IMR-90 (cell line): ENCODE results near the gene IQCK. TPM values are rescaled to one million over a fixed set of nuclear protein-coding genes. Genes with fewer than 3 reads are reported as not detected.

Source experiments
- ATAC-seq: fragments of 200-7000 bp; cut with Tn5 transposase; 2 replicates; pipeline ENCODE4 v1.9.1; 2020; ENCODE audit warnings: low read depth, mild to moderate bottlenecking, moderate library complexity
- BruUV-seq: library from RNA; stranded (reverse); fragments of 400-500 nt; replicated peaks from 2 replicates; lab custom pipeline; 2021; lab: Mats Ljungman, UMichigan
- CTCF ChIA-PET: fragments of 300-600 bp; formaldehyde crosslinking; extraction: SDS; loops from one replicate; lab custom pipeline; 2021; ENCODE audit warnings: antibody characterized with exemption; lab: Yijun Ruan, JAX
- POLR2A ChIA-PET: fragments of 300-600 bp; sonication (Branson Sonifier 250); formaldehyde crosslinking; loops from one replicate; lab custom pipeline; 2022; ENCODE audit warnings: antibody characterized with exemption; ENCODE audit not compliant: unreplicated experiment; lab: Charles Lee
- DNase-seq: peaks from one replicate; pipeline ENCODE4 v3.0.0; 2013
- H2AFZ ChIP-seq: replicated peaks from 2 replicates; pipeline ENCODE3; 2013; ENCODE audit warnings: low read length, mild to moderate bottlenecking; ENCODE audit not compliant: poor library complexity
- H2AK5ac ChIP-seq: 2 replicates; pipeline ENCODE4 v1.6.1; 2013; ENCODE audit warnings: low read depth, low read length, inconsistent platforms
- H2AK9ac ChIP-seq: replicated peaks from 2 replicates; pipeline ENCODE3; 2013; ENCODE audit warnings: mild to moderate bottlenecking, low read depth, low read length, moderate library complexity; ENCODE audit not compliant: poor library complexity
- H2BK120ac ChIP-seq: 2 replicates; pipeline ENCODE4 v1.6.1; 2013; ENCODE audit warnings: low read depth, low read length, inconsistent platforms
- H2BK15ac ChIP-seq: 3 replicates; pipeline ENCODE4 v1.6.1; 2013; ENCODE audit warnings: low read depth, low read length, inconsistent platforms
- H2BK20ac ChIP-seq: 2 replicates; pipeline ENCODE4 v1.6.1; 2013; ENCODE audit warnings: low read depth, mild to moderate bottlenecking, inconsistent platforms, low read length, moderate library complexity
- H2BK5ac ChIP-seq: 2 replicates; pipeline ENCODE4 v1.6.1; 2013; ENCODE audit warnings: mild to moderate bottlenecking, low read depth, low read length, inconsistent platforms; ENCODE audit not compliant: poor library complexity, severe bottlenecking
- H3K14ac ChIP-seq: replicated peaks from 2 replicates; pipeline ENCODE4 v1.6.1; 2013; ENCODE audit warnings: low read depth, low read length, inconsistent platforms
- H3K18ac ChIP-seq: 2 replicates; pipeline ENCODE4 v1.6.1; 2013; ENCODE audit warnings: low read depth, low read length, control low read depth
- H3K23ac ChIP-seq: 2 replicates; pipeline ENCODE4 v1.6.1; 2013; ENCODE audit warnings: low read depth, low read length, inconsistent platforms
- H3K27ac ChIP-seq: 2 replicates; pipeline ENCODE4 v1.5.1; 2013; ENCODE audit warnings: mild to moderate bottlenecking, control low read depth, low read length; ENCODE audit not compliant: insufficient read depth
- H3K27me3 ChIP-seq: 2 replicates; pipeline ENCODE4 v1.6.1; 2013; ENCODE audit warnings: low read length; ENCODE audit not compliant: control insufficient read depth, insufficient read depth
- H3K36me3 ChIP-seq: 2 replicates; pipeline ENCODE4 v1.6.1; 2013; ENCODE audit warnings: low read length, mixed read lengths; ENCODE audit not compliant: control insufficient read depth, insufficient read depth
- H3K4ac ChIP-seq: 2 replicates; pipeline ENCODE4 v1.6.1; 2013; ENCODE audit warnings: low read depth, low read length, inconsistent platforms
- H3K4me1 ChIP-seq: 2 replicates; pipeline ENCODE4 v1.6.1; 2013; ENCODE audit warnings: low read length, mixed read lengths; ENCODE audit not compliant: control insufficient read depth, insufficient read depth
- H3K4me2 ChIP-seq: 2 replicates; pipeline ENCODE4 v1.6.1; 2013; ENCODE audit warnings: low read depth, mild to moderate bottlenecking, control low read depth, low read length, moderate library complexity
- H3K4me3 ChIP-seq: 2 replicates; pipeline ENCODE4 v1.5.1; 2013; ENCODE audit warnings: low read depth, mild to moderate bottlenecking, control low read depth, low read length, moderate library complexity; ENCODE audit not compliant: insufficient read depth
- H3K56ac ChIP-seq: 2 replicates; pipeline ENCODE4 v1.6.1; 2013; ENCODE audit warnings: low read length, inconsistent platforms; ENCODE audit not compliant: insufficient read depth; ENCODE audit errors: extremely low read depth
- H3K79me1 ChIP-seq, 2 experiments: 2 replicates each; pipeline ENCODE4 v1.6.1; 2013; ENCODE audit warnings: low read length in 2 of 2, inconsistent platforms in 1 of 2, low read depth in 1 of 2
- H3K9ac ChIP-seq: 2 replicates; pipeline ENCODE4 v1.6.1; 2013; ENCODE audit warnings: low read depth, low read length, control low read depth
- H3K9me1 ChIP-seq: 2 replicates; pipeline ENCODE4 v1.6.1; 2013; ENCODE audit warnings: low read length, inconsistent platforms; ENCODE audit not compliant: insufficient read depth
- H3K9me3 ChIP-seq: 2 replicates; pipeline ENCODE4 v1.6.1; 2013; ENCODE audit warnings: low read length; ENCODE audit not compliant: control insufficient read depth, insufficient read depth
- H4K20me1 ChIP-seq: 2 replicates; pipeline ENCODE4 v1.6.1; 2013; ENCODE audit warnings: low read length, inconsistent platforms; ENCODE audit not compliant: insufficient read depth
- H4K5ac ChIP-seq: 2 replicates; pipeline ENCODE4 v1.6.1; 2013; ENCODE audit warnings: mild to moderate bottlenecking, low read depth, low read length, control low read depth
- H4K8ac ChIP-seq, 2 experiments: 2 replicates each; pipeline ENCODE4 v1.6.1; 2013; ENCODE audit warnings: low read depth in 2 of 2, low read length in 2 of 2, control low read depth in 1 of 2, inconsistent platforms in 1 of 2
- H4K91ac ChIP-seq: 2 replicates; pipeline ENCODE4 v1.6.1; 2013; ENCODE audit warnings: low read depth, low read length, inconsistent platforms; ENCODE audit not compliant: insufficient read depth
- CEBPB ChIP-seq: IDR thresholded peaks from 2 replicates; pipeline ENCODE4 v1.6.1; 2012; ENCODE audit warnings: low read depth, low read length, improper control_type of control experiment
- RAD21 ChIP-seq: IDR thresholded peaks from 2 replicates; pipeline ENCODE4 v1.6.1; 2012; ENCODE audit warnings: low read length, improper control_type of control experiment
- WGBS, 2 experiments: methylation state at CpG; one replicate each; pipeline versions ENCODE4 v1.1.5 to v1.1.7; 2013; ENCODE audit warnings: missing lambda C conversion rate in 2 of 2; ENCODE audit not compliant: insufficient read length in 1 of 2; ENCODE audit errors: extremely low coverage in 2 of 2; 5-methylcytosine and 5-hydroxymethylcytosine counted together
- dilution Hi-C: fragments of 300-500 bp; cut with HindIII; formaldehyde crosslinking; loops from one replicate; pipeline ENCODE4 v1.14.3; 2018; ENCODE audit warnings: low sequenced_read_pairs; ENCODE audit not compliant: unreplicated experiment
- in situ Hi-C: fragments of 300-500 bp; cut with MboI; formaldehyde crosslinking; loops from 3 replicates; pipeline ENCODE4 v1.14.3; 2019; ENCODE audit warnings: low sequenced_read_pairs, inconsistent platforms, mixed read lengths
- intact Hi-C: fragments of 100-400 bp; cut with micrococcal nuclease; formaldehyde crosslinking; loops from 2 replicates; pipeline ENCODE4 v1.10.0; 2022
- polyA plus RNA-seq, 3 experiments: library from polyadenylated mRNA; depleted of rRNA; stranded (reverse); fragments of >200 nt; gene quantifications; 2 replicates each; pipeline ENCODE4 v1.2.3, GENCODE V29; 2012; ENCODE audit warnings: low replicate concordance in 1 of 3
- total RNA-seq: library from RNA; depleted of rRNA; stranded (reverse); fragments of >200 nt; gene quantifications from 2 replicates; pipeline ENCODE4 v1.2.3, GENCODE V29; 2012
- TF ChIP-seq, protein P1 (sequence below): conservative IDR thresholded peaks from 2 replicates; pipeline ENCODE4 v1.5.1; 2012; ENCODE audit warnings: mild to moderate bottlenecking, low read depth, low read length, improper control_type of control experiment
- TF ChIP-seq, protein P2 (sequence below): fragments of 150-350 bp; IDR thresholded peaks from 2 replicates; pipeline ENCODE4 v1.6.1; 2017; ENCODE audit warnings: mild to moderate bottlenecking, antibody characterized with exemption, low read length, low read depth

IQCK gene
- total and polyA plus RNA-seq, 2 of the 4 experiments (the other 2 are of a cell fraction): 4.1 to 5.4 TPM

DNA sequence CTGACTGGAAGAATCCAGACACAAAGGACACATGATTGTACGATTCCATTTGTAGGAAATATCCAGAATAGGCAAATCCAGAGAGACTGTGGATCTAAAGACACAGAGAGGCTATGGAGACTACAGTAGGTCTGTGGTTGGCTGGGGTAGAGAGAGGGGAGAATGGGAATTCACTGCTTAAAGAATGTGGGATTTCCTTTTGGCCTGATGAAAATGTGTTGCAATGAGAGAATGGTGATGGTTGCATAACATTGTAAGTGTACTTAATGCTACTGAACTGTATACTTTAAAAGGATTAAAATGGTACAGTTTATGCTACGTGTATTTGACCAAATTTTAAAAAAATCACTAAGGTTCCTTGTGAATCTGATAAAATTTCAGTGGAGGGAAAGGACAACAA lies 104.5 kb downstream of the IQCK start:
- ChIA-PET POLR2A (no interaction called here), CTCF (no interaction called here)
- in situ Hi-C loops (no loop called here), dilution Hi-C loops (no loop called here), intact Hi-C loops (loop anchor here (1.0 kb wide), 1 partner anchor 10 kb away; no protein-coding TSS in a partner anchor)
- Histone ChIP-seq H4K91ac (0 out of 2 replicates have a peak overlapping the region, but pooled peaks have one; percentile 68), H3K79me1 (no peaks in the 10 kb centered on the region), H2BK20ac (peak overlapping the region; percentile 74; the same call in 1 of the 2 replicates), H2AK9ac (no peak overlapping the region), H3K4ac (no peak overlapping the region), H4K20me1 (no peaks in the 10 kb centered on the region), H2AFZ (no peak overlapping the region), H3K27me3 (no peaks in the 10 kb centered on the region), H3K4me1 (peaks cover 8% of the 10 kb centered on the region), H4K8ac (peak overlapping the region in 1 of 2 experiments; percentile 44; a peak in 1 of 4 replicates), H3K4me3 (no peak overlapping the region), H2BK15ac (no peak overlapping the region), H2BK5ac (peak overlapping the region; percentile 31), H3K56ac (no peak overlapping the region), H3K4me2 (no peak overlapping the region), H3K23ac (peak overlapping the region; percentile 44; the same call in 1 of the 2 replicates), H4K5ac (peak overlapping the region; percentile 79; the same call in 1 of the 2 replicates), H3K9me3 (no peaks in the 10 kb centered on the region), H3K14ac (no peak overlapping the region), H3K9me1 (no peaks in the 10 kb centered on the region; the same call in 1 of the 2 replicates), H2BK120ac (0 out of 2 replicates have a peak overlapping the region, but pooled peaks have one; percentile 76), H3K36me3 (no peaks in the 10 kb centered on the region), H2AK5ac (no peak overlapping the region), H3K9ac (no peak overlapping the region), H3K18ac (peak overlapping the region; percentile 19; the same call in 1 of the 2 replicates), H3K27ac (peak overlapping the region; percentile 77; the same call in 1 of the 2 replicates)
- 29% methylated on average over 1 of the region's 2 CpGs; no CpG with 5 or more reads in 1 of the 2 experiments for WGBS, 2 experiments
- TF ChIP-seq, protein P1, sequence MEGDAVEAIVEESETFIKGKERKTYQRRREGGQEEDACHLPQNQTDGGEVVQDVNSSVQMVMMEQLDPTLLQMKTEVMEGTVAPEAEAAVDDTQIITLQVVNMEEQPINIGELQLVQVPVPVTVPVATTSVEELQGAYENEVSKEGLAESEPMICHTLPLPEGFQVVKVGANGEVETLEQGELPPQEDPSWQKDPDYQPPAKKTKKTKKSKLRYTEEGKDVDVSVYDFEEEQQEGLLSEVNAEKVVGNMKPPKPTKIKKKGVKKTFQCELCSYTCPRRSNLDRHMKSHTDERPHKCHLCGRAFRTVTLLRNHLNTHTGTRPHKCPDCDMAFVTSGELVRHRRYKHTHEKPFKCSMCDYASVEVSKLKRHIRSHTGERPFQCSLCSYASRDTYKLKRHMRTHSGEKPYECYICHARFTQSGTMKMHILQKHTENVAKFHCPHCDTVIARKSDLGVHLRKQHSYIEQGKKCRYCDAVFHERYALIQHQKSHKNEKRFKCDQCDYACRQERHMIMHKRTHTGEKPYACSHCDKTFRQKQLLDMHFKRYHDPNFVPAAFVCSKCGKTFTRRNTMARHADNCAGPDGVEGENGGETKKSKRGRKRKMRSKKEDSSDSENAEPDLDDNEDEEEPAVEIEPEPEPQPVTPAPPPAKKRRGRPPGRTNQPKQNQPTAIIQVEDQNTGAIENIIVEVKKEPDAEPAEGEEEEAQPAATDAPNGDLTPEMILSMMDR: no peak
- TF ChIP-seq, protein P2, sequence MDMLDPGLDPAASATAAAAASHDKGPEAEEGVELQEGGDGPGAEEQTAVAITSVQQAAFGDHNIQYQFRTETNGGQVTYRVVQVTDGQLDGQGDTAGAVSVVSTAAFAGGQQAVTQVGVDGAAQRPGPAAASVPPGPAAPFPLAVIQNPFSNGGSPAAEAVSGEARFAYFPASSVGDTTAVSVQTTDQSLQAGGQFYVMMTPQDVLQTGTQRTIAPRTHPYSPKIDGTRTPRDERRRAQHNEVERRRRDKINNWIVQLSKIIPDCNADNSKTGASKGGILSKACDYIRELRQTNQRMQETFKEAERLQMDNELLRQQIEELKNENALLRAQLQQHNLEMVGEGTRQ: no peak
- no peak for TF ChIP-seq RAD21
- TF ChIP-seq CEBPB: peak; percentile 94
- no TSS peak for BruUV-seq
- ATAC-seq (peak; percentile 89), DNase-seq (peak; percentile 79)
